GM23338 (cell line): ENCODE results near the gene GAL3ST2. TPM values are rescaled to one million over a fixed set of nuclear protein-coding genes. Genes with fewer than 3 reads are reported as not detected.

Experiments
- ATAC-seq: fragments of 200-7000 bp; cut with Tn5 transposase; 3 replicates; pipeline ENCODE4 v1.9.1; 2020
- DNase-seq: peaks from one replicate; pipeline ENCODE4 v3.0.0-alpha.2; 2015; ENCODE audit warnings: low spot score
- H2AFZ ChIP-seq: fragments of 200-600 bp; sonication (generic); 2 replicates; pipeline ENCODE4 v1.8.0; 2016; ENCODE audit warnings: antibody characterized with exemption, mild to moderate bottlenecking, moderate library complexity
- H3F3A ChIP-seq: fragments of 200-600 bp; sonication (generic); replicated peaks from 2 replicates; pipeline ENCODE4 v1.8.0; 2017; ENCODE audit warnings: antibody characterized with exemption, mixed run types, low read depth
- H3K27ac ChIP-seq: fragments of 200-600 bp; sonication (generic); 2 replicates; pipeline ENCODE4 v1.6.1; 2016; ENCODE audit warnings: low read depth
- H3K27me3 ChIP-seq: fragments of 200-600 bp; sonication (generic); 2 replicates; pipeline ENCODE4 v1.8.0; 2016; ENCODE audit warnings: mild to moderate bottlenecking, mixed run types, moderate library complexity; ENCODE audit not compliant: insufficient read depth
- H3K36me3 ChIP-seq: fragments of 200-600 bp; sonication (generic); 2 replicates; pipeline ENCODE4 v1.8.0; 2016; ENCODE audit warnings: mild to moderate bottlenecking; ENCODE audit not compliant: insufficient read depth
- H3K4me1 ChIP-seq: fragments of 200-600 bp; sonication (generic); 2 replicates; pipeline ENCODE4 v1.8.0; 2016; ENCODE audit warnings: mild to moderate bottlenecking, moderate library complexity; ENCODE audit not compliant: insufficient read depth
- H3K4me2 ChIP-seq: fragments of 200-600 bp; sonication (generic); 2 replicates; pipeline ENCODE4 v1.7.1; 2017; ENCODE audit warnings: mixed run types
- H3K4me3 ChIP-seq: fragments of 200-600 bp; sonication (generic); 2 replicates; pipeline ENCODE4 v1.6.1; 2016; ENCODE audit warnings: mixed run types
- H3K79me2 ChIP-seq: fragments of 200-600 bp; sonication (generic); replicated peaks from 2 replicates; pipeline ENCODE4 v1.8.0; 2017; ENCODE audit warnings: mild to moderate bottlenecking; ENCODE audit not compliant: insufficient read depth
- H3K9me2 ChIP-seq: fragments of 200-600 bp; sonication (generic); 2 replicates; pipeline ENCODE4 v1.8.0; 2017; ENCODE audit not compliant: insufficient read depth
- H4K20me1 ChIP-seq: fragments of 200-600 bp; sonication (generic); replicated peaks from 2 replicates; pipeline ENCODE4 v1.8.0; 2017; ENCODE audit warnings: mild to moderate bottlenecking; ENCODE audit not compliant: insufficient read depth
- H3K27ac Mint-ChIP-seq: 2 replicates; pipeline ENCODE4 v1.8.0; 2020; ENCODE audit warnings: inconsistent platforms, mild to moderate bottlenecking, moderate library complexity, mixed read lengths
- H3K27me3 Mint-ChIP-seq: 3 replicates; pipeline ENCODE4 v1.8.0; 2022; ENCODE audit warnings: low read depth, mild to moderate bottlenecking, moderate library complexity, mixed read lengths, inconsistent platforms; ENCODE audit not compliant: insufficient read depth, poor library complexity
- H3K36me3 Mint-ChIP-seq: 3 replicates; pipeline ENCODE4 v1.8.0; 2021; ENCODE audit warnings: low read depth, mild to moderate bottlenecking, inconsistent platforms, moderate library complexity, mixed read lengths
- H3K4me1 Mint-ChIP-seq: 3 replicates; pipeline ENCODE4 v1.8.0; 2020; ENCODE audit warnings: mild to moderate bottlenecking, inconsistent platforms, mixed read lengths
- H3K4me3 Mint-ChIP-seq: 3 replicates; pipeline ENCODE4 v1.8.0; 2021; ENCODE audit warnings: moderate library complexity, mild to moderate bottlenecking, inconsistent platforms, mixed read lengths
- H3K9me3 Mint-ChIP-seq: 3 replicates; pipeline ENCODE4 v1.8.0; 2020; ENCODE audit warnings: moderate library complexity, mild to moderate bottlenecking, inconsistent platforms, mixed read lengths
- CREB1 ChIP-seq: fragments of 250-450 bp; sonication (Bioruptor Pico); IDR thresholded peaks from 2 replicates; pipeline ENCODE4 v1.5.0; 2020; ENCODE audit warnings: low read depth, mild to moderate bottlenecking, moderate library complexity
- EZH2 ChIP-seq: fragments of 200-600 bp; sonication (generic); IDR thresholded peaks from one replicate; pipeline ENCODE4 v1.8.0; 2017; ENCODE audit warnings: antibody characterized with exemption, mild to moderate bottlenecking, low read depth; ENCODE audit not compliant: unreplicated experiment
- EZH2phosphoT487 ChIP-seq: fragments of 200-600 bp; sonication (generic); IDR thresholded peaks from one replicate; pipeline ENCODE4 v1.8.1; 2018; ENCODE audit warnings: antibody characterized with exemption; ENCODE audit not compliant: unreplicated experiment
- STAT1 ChIP-seq: IDR thresholded peaks from one replicate; pipeline ENCODE4 v1.6.1; 2016; ENCODE audit warnings: antibody characterized with exemption; ENCODE audit not compliant: unreplicated experiment
- polyA plus RNA-seq: library from polyadenylated mRNA; unstranded; fragments of >200 nt; fragmentation: Nextera tagmentation; extraction: Ambion mirVana; gene quantifications from 2 replicates; pipeline ENCODE4 v1.2.1, GENCODE V29; 2016
- total RNA-seq: library from RNA; depleted of rRNA; stranded (reverse); fragments of >200 nt; shearing (Covaris generic); gene quantifications from 2 replicates; pipeline ENCODE4 v1.2.3, GENCODE V29; 2014
- TF ChIP-seq, protein P1 (sequence below): fragments of 250-450 bp; sonication (Bioruptor Pico); IDR thresholded peaks from 2 replicates; pipeline ENCODE4 v1.5.0; 2020; ENCODE audit warnings: mild to moderate bottlenecking, moderate library complexity
- TF ChIP-seq, protein P2 (sequence below), 2 experiments: fragments of 200-600 bp in 1 of 2; sonication (generic) in 1 of 2; conservative IDR thresholded peaks; 2 replicates each; pipeline versions ENCODE4 v1.5.1 to v1.6.1; 2016 to 2017; ENCODE audit warnings: antibody characterized with exemption in 2 of 2, low read depth in 2 of 2, mild to moderate bottlenecking in 2 of 2, moderate library complexity in 1 of 2

GAL3ST2 gene
- total and polyA plus RNA-seq, 2 experiments from 2014 or later, result 0.19 to 0.24 TPM

DNA sequence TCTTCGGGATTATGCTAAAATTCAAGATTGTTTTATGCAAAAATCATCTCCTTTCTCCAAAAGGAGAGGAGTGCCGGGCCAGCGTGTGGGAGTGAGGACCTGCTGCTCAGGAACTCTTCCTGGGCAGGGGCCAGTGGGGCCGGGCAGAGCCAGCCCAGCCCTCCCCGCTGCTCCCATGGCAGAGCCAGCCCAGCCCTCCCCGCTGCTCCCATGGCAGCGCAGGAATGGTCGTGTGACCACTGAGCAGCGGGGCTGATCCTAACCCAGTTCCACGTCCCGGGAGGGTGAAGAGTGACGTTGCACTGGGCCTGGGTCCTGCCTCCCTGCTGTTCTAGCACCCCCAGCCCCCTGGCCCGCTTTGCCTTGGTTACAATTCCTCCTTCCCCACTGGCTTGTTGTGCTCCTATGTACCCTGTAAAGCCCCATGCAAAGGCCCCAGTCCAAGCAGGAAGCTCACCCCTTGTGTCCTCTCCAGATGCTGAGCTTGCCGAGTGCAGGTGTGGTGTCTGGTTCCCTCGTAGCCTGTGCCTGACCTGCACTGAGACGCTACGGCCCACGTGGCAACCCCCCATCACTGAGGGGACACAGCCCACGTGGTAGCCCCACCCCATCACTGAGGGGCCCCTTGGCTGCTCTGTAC, 20.9 kb downstream of the GAL3ST2 start (continued):
- TF ChIP-seq, protein P1, sequence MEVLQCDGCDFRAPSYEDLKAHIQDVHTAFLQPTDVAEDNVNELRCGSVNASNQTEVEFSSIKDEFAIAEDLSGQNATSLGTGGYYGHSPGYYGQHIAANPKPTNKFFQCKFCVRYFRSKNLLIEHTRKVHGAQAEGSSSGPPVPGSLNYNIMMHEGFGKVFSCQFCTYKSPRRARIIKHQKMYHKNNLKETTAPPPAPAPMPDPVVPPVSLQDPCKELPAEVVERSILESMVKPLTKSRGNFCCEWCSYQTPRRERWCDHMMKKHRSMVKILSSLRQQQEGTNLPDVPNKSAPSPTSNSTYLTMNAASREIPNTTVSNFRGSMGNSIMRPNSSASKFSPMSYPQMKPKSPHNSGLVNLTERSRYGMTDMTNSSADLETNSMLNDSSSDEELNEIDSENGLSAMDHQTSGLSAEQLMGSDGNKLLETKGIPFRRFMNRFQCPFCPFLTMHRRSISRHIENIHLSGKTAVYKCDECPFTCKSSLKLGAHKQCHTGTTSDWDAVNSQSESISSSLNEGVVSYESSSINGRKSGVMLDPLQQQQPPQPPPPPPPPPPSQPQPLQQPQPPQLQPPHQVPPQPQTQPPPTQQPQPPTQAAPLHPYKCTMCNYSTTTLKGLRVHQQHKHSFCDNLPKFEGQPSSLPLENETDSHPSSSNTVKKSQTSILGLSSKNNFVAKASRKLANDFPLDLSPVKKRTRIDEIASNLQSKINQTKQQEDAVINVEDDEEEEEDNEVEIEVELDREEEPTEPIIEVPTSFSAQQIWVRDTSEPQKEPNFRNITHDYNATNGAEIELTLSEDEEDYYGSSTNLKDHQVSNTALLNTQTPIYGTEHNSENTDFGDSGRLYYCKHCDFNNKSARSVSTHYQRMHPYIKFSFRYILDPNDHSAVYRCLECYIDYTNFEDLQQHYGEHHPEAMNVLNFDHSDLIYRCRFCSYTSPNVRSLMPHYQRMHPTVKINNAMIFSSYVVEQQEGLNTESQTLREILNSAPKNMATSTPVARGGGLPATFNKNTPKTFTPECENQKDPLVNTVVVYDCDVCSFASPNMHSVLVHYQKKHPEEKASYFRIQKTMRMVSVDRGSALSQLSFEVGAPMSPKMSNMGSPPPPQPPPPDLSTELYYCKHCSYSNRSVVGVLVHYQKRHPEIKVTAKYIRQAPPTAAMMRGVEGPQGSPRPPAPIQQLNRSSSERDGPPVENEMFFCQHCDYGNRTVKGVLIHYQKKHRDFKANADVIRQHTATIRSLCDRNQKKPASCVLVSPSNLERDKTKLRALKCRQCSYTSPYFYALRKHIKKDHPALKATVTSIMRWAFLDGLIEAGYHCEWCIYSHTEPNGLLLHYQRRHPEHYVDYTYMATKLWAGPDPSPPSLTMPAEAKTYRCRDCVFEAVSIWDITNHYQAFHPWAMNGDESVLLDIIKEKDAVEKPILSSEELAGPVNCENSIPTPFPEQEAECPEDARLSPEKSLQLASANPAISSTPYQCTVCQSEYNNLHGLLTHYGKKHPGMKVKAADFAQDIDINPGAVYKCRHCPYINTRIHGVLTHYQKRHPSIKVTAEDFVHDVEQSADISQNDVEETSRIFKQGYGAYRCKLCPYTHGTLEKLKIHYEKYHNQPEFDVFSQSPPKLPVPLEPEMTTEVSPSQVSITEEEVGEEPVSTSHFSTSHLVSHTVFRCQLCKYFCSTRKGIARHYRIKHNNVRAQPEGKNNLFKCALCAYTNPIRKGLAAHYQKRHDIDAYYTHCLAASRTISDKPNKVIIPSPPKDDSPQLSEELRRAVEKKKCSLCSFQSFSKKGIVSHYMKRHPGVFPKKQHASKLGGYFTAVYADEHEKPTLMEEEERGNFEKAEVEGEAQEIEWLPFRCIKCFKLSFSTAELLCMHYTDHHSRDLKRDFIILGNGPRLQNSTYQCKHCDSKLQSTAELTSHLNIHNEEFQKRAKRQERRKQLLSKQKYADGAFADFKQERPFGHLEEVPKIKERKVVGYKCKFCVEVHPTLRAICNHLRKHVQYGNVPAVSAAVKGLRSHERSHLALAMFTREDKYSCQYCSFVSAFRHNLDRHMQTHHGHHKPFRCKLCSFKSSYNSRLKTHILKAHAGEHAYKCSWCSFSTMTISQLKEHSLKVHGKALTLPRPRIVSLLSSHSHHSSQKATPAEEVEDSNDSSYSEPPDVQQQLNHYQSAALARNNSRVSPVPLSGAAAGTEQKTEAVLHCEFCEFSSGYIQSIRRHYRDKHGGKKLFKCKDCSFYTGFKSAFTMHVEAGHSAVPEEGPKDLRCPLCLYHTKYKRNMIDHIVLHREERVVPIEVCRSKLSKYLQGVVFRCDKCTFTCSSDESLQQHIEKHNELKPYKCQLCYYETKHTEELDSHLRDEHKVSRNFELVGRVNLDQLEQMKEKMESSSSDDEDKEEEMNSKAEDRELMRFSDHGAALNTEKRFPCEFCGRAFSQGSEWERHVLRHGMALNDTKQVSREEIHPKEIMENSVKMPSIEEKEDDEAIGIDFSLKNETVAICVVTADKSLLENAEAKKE (CRISPR knock-in tag), result no peak

DNA sequence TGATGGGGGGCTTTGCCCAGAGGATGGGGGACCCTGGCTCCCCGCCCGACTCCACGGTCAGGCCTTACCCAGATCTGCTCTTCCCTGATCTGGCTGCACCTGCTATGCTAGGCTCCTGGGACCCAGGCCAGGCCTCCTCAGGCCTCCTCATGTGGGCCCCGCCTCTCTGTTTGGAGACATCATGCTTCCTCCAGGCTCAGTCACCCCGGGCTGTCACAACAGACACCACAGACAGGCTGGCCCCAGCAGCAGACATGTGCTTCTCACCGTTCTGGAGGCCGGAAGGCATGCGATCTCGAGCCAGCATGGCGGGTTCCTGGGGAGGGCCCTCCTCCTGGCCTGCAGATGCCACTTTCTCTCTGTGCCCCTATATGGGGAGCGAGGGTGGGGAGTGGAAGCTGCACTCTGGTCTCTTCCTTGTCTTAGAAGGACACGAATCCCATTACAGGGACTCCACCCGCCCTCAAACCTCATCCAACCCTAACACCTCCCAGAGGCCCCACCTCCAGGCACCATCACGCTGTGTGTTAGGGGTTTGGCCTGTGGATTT, 21.5 kb downstream of the GAL3ST2 start:
- Histone ChIP-seq H3K79me2 (no peaks in the 10 kb centered on the region), H3K4me1 (peaks cover 2% of the 10 kb centered on the region; the same call in 1 of the 2 replicates), H2AFZ (no peak overlapping the region), H4K20me1 (no peaks in the 10 kb centered on the region), H3K27me3 (peaks cover 6% of the 10 kb centered on the region), H3K4me2 (no peak overlapping the region), H3K36me3 (no peaks in the 10 kb centered on the region), H3F3A (peaks cover 4% of the 10 kb centered on the region; the same call in 1 of the 2 replicates), H3K4me3 (no peak overlapping the region), H3K27ac (no peak overlapping the region), H3K9me2 (no peaks in the 10 kb centered on the region)
- Mint-ChIP-seq H3K4me3 (no peak overlapping the region), H3K27ac (no peak overlapping the region), H3K36me3 (no peaks in the 10 kb centered on the region; the same call in 2 of the 3 replicates), H3K9me3 (no peaks in the 10 kb centered on the region; the same call in 2 of the 3 replicates), H3K4me1 (peaks cover 9% of the 10 kb centered on the region), H3K27me3 (peaks cover 11% of the 10 kb centered on the region)
- DNase-seq (no peak), ATAC-seq (no peak)
- TF ChIP-seq EZH2 (no peak), STAT1 (no peak), EZH2phosphoT487 (no peak), CREB1 (no peak)
- TF ChIP-seq, protein P1 (CRISPR knock-in tag), result no peak
- TF ChIP-seq, protein P2, sequence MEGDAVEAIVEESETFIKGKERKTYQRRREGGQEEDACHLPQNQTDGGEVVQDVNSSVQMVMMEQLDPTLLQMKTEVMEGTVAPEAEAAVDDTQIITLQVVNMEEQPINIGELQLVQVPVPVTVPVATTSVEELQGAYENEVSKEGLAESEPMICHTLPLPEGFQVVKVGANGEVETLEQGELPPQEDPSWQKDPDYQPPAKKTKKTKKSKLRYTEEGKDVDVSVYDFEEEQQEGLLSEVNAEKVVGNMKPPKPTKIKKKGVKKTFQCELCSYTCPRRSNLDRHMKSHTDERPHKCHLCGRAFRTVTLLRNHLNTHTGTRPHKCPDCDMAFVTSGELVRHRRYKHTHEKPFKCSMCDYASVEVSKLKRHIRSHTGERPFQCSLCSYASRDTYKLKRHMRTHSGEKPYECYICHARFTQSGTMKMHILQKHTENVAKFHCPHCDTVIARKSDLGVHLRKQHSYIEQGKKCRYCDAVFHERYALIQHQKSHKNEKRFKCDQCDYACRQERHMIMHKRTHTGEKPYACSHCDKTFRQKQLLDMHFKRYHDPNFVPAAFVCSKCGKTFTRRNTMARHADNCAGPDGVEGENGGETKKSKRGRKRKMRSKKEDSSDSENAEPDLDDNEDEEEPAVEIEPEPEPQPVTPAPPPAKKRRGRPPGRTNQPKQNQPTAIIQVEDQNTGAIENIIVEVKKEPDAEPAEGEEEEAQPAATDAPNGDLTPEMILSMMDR (conservative IDR thresholded peaks at IDR 0.05; ENCODE audit: low read depth in 2 of 2), result no peak
